Heart left ventricle (tissue), 16 donors: ENCODE results near the gene RNF183. TPM values are rescaled to one million over a fixed set of nuclear protein-coding genes. Genes with fewer than 3 reads are reported as not detected.

Source experiments
- ATAC-seq, 4 donors: fragments of 200-7000 bp; cut with Tn5 transposase; one replicate each; pipeline ENCODE4 v1.9.1; 2020 to 2022; ENCODE audit warnings: moderate library complexity in 4 of 4, mild to moderate bottlenecking in 3 of 4, moderate number of reproducible peaks in 1 of 4
- DNase-seq, 5 donors: peaks; one replicate each; pipeline ENCODE4 v3.0.0-alpha.2; 2020
- H3K27ac ChIP-seq, 12 donors: fragments of 200-600 bp; sonication (generic) in 4 of 12; one replicate each; pipeline versions ENCODE4 v1.5.0 to v1.8.0; 2016 to 2022; ENCODE audit warnings: mild to moderate bottlenecking in 2 of 12
- H3K27me3 ChIP-seq, 9 donors: fragments of 200-600 bp; sonication (generic) in 2 of 9; one replicate each; pipeline versions ENCODE4 v1.5.1 to v1.8.0; 2016 to 2022; ENCODE audit warnings: mild to moderate bottlenecking in 3 of 9
- H3K36me3 ChIP-seq, 9 donors: fragments of 200-600 bp; sonication (generic) in 2 of 9; one replicate each; pipeline versions ENCODE4 v1.5.0 to v1.8.0; 2018 to 2022; ENCODE audit warnings: mild to moderate bottlenecking in 2 of 9
- H3K4me1 ChIP-seq, 12 donors: fragments of 200-600 bp; sonication (generic) in 4 of 12; one replicate each; pipeline versions ENCODE4 v1.5.0 to v1.8.0; 2016 to 2022; ENCODE audit warnings: mild to moderate bottlenecking in 3 of 12
- H3K4me3 ChIP-seq, 12 donors: fragments of 200-600 bp; sonication (generic) in 4 of 12; one replicate each; pipeline versions ENCODE4 v1.5.0 to v1.8.0; 2017 to 2022; ENCODE audit warnings: mild to moderate bottlenecking in 9 of 12, moderate library complexity in 4 of 12
- H3K9me3 ChIP-seq, 12 donors: fragments of 200-600 bp; sonication (generic) in 4 of 12; one replicate each; pipeline versions ENCODE4 v1.5.0 to v1.8.0; 2016 to 2022; ENCODE audit warnings: mild to moderate bottlenecking in 1 of 12
- POLR2A ChIP-seq, 2 donors: fragments of 450-650 bp; IDR thresholded peaks; one replicate each; pipeline ENCODE4 v1.6.1; 2017; ENCODE audit warnings: antibody characterized with exemption in 2 of 2, mild to moderate bottlenecking in 2 of 2, moderate library complexity in 2 of 2
- WGBS, 4 donors: extraction: QIAGEN DNeasy Blood & Tissue Kit in 2 of 4; methylation state at CpG; one replicate each; pipeline versions ENCODE4 v1.1.5 to v1.1.7; 2013 to 2018; 5-methylcytosine and 5-hydroxymethylcytosine counted together
- intact Hi-C, 10 donors: fragments of 100-400 bp; cut with DNase I; formaldehyde crosslinking; loops; one replicate each; pipeline versions ENCODE4 v1.11.1 to v1.14.2; 2022
- polyA plus RNA-seq, 2 donors: library from polyadenylated mRNA; stranded (reverse); fragments of 200-250 nt; gene quantifications; one replicate each; pipeline ENCODE4 v1.2.3, GENCODE V29; 2013
- total RNA-seq, 9 donors: library from RNA; depleted of rRNA in 2 of 9; stranded (reverse); fragments of >200 nt in 2 of 9; fragmentation: NEBNext Ultra II Directional in 3 of 9; extraction: Animal tissue kit (Norgen Biotek cat#: 25700) in 3 of 9; gene quantifications; one replicate each; pipeline versions ENCODE4 v1.1.0 to v1.2.4, GENCODE V29; 2016 to 2023
- TF ChIP-seq, protein P1 (sequence below), 12 donors: fragments of 200-600 bp; sonication (generic) in 4 of 12; IDR thresholded peaks; one replicate each; pipeline versions ENCODE4 v1.5.0 to v1.8.0; 2018 to 2022; ENCODE audit warnings: antibody characterized with exemption in 12 of 12, mild to moderate bottlenecking in 5 of 12
- donor health status: ischemic (EF 13 %, LVEDD 7.1; RV severe dilation, severe dysfunction).
- donor health status: healthy with polysubstance abuse.
- donor health status: DM: no; HTN: yes; CAD: no.
- donor health status: DM: no; HTN: no; CAD: no.
- donor health status: ischemic (EF 25% LVEDD 6.9; RV normal size, moderate dysfunction).
- donor health status: ischemic (EF 25% LVEDD 5.7; RV mildly dilated, moderate dysfunction).
- donor health status: healthy.
- donor health status: DM: yes; HTN: yes; CAD: no.
- donor health status: ischemic (EF 35%, LVEDD 5.7; RV mildly dilated, moderate dysfunction).
- donor health status: nonischemic (EF 11% LVEDD 7.7; RV severe dilation, severe dysfunction).
- donor health status: DM: yes; HTN: yes; CAD: no.
- donor health status: PGD.
- donor health status: ischemic (EF 29% LVEDD 5.4; RV normal size, mild dysfunction).
- donor health status: nonischemic (EF 23%, LVEDD 6.1; RV moderate dilation, normal function).

The RNF183 gene
- total and polyA plus RNA-seq, 11 donors, result 0.04 TPM; not detected in 10

DNA sequence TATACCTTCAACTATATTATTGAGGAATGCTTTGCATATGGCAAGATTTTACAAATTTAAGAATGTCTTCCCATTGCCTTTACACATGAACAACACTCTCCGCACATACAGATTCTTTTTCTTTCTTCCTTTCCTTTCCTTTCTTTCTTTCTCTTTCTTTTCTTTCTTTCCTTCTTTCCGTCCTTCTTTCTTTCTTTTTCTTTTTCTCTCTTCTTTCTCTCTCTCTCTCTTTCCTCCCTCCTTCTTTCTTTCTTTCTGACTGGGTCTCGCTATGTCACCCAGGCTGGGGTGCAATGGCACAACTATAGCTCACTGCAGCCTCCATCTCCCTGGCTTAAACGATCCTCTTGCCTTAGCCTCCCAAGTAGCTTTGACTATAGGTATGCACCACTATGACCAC lies 23.1 kb upstream of the RNF183 start:
- 95 to 97% (median 96%) methylated on average over 4 of the region's 4 CpGs for WGBS, 4 donors
- intact Hi-C loops, result no loop called here
- TF ChIP-seq, protein P1, sequence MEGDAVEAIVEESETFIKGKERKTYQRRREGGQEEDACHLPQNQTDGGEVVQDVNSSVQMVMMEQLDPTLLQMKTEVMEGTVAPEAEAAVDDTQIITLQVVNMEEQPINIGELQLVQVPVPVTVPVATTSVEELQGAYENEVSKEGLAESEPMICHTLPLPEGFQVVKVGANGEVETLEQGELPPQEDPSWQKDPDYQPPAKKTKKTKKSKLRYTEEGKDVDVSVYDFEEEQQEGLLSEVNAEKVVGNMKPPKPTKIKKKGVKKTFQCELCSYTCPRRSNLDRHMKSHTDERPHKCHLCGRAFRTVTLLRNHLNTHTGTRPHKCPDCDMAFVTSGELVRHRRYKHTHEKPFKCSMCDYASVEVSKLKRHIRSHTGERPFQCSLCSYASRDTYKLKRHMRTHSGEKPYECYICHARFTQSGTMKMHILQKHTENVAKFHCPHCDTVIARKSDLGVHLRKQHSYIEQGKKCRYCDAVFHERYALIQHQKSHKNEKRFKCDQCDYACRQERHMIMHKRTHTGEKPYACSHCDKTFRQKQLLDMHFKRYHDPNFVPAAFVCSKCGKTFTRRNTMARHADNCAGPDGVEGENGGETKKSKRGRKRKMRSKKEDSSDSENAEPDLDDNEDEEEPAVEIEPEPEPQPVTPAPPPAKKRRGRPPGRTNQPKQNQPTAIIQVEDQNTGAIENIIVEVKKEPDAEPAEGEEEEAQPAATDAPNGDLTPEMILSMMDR (IDR thresholded peaks at IDR 0.05), result no peak
- no peak for TF ChIP-seq POLR2A (IDR thresholded peaks at IDR 0.05)
- no peak for DNase-seq
- Histone ChIP-seq H3K4me3 (no peak overlapping the region), H3K27me3 (no peaks in the 10 kb centered on the region), H3K9me3 (no peaks in the 10 kb centered on the region), H3K36me3 (peaks cover 0 to 19% (median under 1%) of the 10 kb centered on the region in 9 donors), H3K4me1 (peaks cover 0 to 14% (median 0%) of the 10 kb centered on the region in 12 donors), H3K27ac (no peak overlapping the region)
- ATAC-seq, result no peak

DNA sequence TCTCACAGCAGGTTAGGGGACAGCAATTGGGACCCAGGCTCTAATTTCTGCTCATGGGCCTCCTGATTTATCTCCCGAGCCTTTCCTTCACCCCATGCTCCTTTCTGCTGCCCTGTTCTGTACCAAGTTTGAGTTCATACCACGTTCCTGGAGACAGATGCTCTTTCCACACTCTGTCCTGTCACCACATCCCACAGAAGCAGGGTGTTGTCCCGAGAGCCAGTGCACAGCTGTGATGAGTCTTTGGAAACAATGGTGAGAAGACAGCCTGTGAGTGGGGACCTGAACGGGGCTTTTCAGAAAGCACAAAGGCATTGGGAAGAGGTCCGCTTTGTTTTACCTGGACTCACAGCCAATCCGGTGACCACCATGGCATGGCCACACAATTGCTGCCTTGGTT lies 19.5 kb upstream of the RNF183 start:
- intact Hi-C loops, result loop anchor here in 1 of 10 donors (5.0 kb wide), 1 partner anchor 45 kb away; no protein-coding TSS in a partner anchor
- peaks cover 0 to 3% (median 0%) of the 10 kb centered on the region in 12 donors for H3K4me1 ChIP-seq
- TF ChIP-seq POLR2A (IDR thresholded peaks at IDR 0.05), result no peak
- TF ChIP-seq, protein P1 (IDR thresholded peaks at IDR 0.05), result no peak
- H3K9me3 ChIP-seq, result no peaks in the 10 kb centered on the region
- H3K36me3 ChIP-seq, result peaks cover 0 to 42% (median 17%) of the 10 kb centered on the region in 9 donors
- WGBS, 4 donors, result 77 to 79% (median 77%) methylated on average over 6 of the region's 6 CpGs
- H3K27me3 ChIP-seq, result no peaks in the 10 kb centered on the region
- ATAC-seq (no peak), DNase-seq (no peak)
- no peak overlapping the region for H3K4me3 ChIP-seq
- H3K27ac ChIP-seq, result no peak overlapping the region

DNA sequence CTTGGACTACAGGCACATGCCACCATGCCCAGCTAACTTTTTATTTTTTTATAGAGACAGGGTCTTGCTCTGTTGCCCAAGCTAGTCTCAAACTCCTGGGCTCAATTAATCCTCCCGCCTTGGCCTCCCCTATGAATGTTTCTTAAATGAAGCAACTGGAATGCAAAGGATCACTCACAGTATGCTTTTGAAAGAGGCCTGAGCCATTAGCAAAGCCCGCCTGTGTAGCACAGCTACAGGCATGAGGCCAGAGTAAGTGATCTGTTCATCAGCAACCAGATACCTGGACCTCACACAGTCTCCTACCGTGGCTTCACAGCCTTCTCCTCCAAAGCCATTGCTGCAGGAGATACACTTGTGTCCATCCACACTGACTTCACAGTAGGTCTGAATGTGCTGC lies 16.9 kb upstream of the RNF183 start:
- peaks cover 0 to 54% (median 22%) of the 10 kb centered on the region in 9 donors for H3K36me3 ChIP-seq
- H3K4me1 ChIP-seq, result peaks cover 0 to 3% (median 0%) of the 10 kb centered on the region in 12 donors
- H3K4me3 ChIP-seq, result no peak overlapping the region
- WGBS, 4 donors, result 90 to 97% (median 96%) methylated on average over 3 of the region's 3 CpGs
- intact Hi-C loops, result loop anchor here in 1 of 10 donors (5.0 kb wide), 1 partner anchor 47 kb away; no protein-coding TSS in a partner anchor
- TF ChIP-seq, protein P1 (IDR thresholded peaks at IDR 0.05), result no peak
- TF ChIP-seq POLR2A (IDR thresholded peaks at IDR 0.05), result no peak
- H3K27me3 ChIP-seq, result no peaks in the 10 kb centered on the region
- DNase-seq (no peak), ATAC-seq (no peak)
- H3K9me3 ChIP-seq, result no peaks in the 10 kb centered on the region
- no peak overlapping the region for H3K27ac ChIP-seq

DNA sequence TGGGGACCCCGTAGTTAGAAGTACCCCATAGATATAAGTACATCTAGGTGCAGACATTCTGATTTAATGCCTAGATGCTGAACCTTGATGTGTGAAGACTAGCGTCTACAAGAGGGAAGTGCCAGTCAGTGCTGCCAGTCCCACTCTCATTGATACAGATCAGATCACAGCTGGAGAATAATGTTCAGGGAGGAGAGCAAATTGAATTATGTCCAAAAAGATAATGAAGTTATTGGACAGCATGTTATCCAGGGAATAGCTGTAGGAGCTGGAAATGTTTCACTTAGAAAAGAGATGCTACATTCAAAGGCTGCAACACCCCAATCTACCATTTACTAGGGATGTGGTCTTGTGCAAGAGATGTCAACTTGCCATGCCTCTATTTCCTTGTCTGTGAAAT lies 15.9 kb upstream of the RNF183 start:
- H3K36me3 ChIP-seq, result peaks cover 0 to 54% (median 22%) of the 10 kb centered on the region in 9 donors
- H3K27me3 ChIP-seq, result no peaks in the 10 kb centered on the region
- no peak for TF ChIP-seq POLR2A (IDR thresholded peaks at IDR 0.05)
- TF ChIP-seq, protein P1 (IDR thresholded peaks at IDR 0.05), result no peak
- H3K4me1 ChIP-seq, result peaks cover 0 to 3% (median 0%) of the 10 kb centered on the region in 12 donors
- intact Hi-C loops, result loop anchor here in 2 of 10 donors (10.0 kb wide), 2 partner anchors 336 to 346 kb away; no protein-coding TSS in a partner anchor
- H3K4me3 ChIP-seq, result no peak overlapping the region
- 87 to 95% (median 90%) methylated on average over 2 of the region's 2 CpGs for WGBS, 4 donors
- DNase-seq (no peak), ATAC-seq (no peak)
- H3K27ac ChIP-seq, result no peak overlapping the region
- no peaks in the 10 kb centered on the region for H3K9me3 ChIP-seq
